Measurements from ENCODE around the gene SLC22A6. TPM values are rescaled to one million over a fixed set of nuclear protein-coding genes. Genes with fewer than 3 reads are reported as not detected.

Gene SLC22A6
- total RNA-seq, 1 donor from 2014 or later: not detected

- H3K4me3 Mint-ChIP-seq (ENCODE audit: low read depth): no peak overlapping the region
- H3K9me3 Mint-ChIP-seq (ENCODE audit: low read depth): no peaks in the 10 kb centered on the region
- no peaks in the 10 kb centered on the region for H3K4me1 Mint-ChIP-seq (ENCODE audit: low read depth)
- TF ChIP-seq, protein P1, sequence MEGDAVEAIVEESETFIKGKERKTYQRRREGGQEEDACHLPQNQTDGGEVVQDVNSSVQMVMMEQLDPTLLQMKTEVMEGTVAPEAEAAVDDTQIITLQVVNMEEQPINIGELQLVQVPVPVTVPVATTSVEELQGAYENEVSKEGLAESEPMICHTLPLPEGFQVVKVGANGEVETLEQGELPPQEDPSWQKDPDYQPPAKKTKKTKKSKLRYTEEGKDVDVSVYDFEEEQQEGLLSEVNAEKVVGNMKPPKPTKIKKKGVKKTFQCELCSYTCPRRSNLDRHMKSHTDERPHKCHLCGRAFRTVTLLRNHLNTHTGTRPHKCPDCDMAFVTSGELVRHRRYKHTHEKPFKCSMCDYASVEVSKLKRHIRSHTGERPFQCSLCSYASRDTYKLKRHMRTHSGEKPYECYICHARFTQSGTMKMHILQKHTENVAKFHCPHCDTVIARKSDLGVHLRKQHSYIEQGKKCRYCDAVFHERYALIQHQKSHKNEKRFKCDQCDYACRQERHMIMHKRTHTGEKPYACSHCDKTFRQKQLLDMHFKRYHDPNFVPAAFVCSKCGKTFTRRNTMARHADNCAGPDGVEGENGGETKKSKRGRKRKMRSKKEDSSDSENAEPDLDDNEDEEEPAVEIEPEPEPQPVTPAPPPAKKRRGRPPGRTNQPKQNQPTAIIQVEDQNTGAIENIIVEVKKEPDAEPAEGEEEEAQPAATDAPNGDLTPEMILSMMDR (IDR thresholded peaks at IDR 0.05; ENCODE audit: unreplicated experiment): peak; percentile 66
- peaks cover 21% of the 10 kb centered on the region for H3K27me3 Mint-ChIP-seq
- no peak overlapping the region for H3K27ac Mint-ChIP-seq
- DNase-seq (ENCODE audit: low spot score, unreplicated experiment): no peak
- H3K36me3 Mint-ChIP-seq (ENCODE audit: insufficient read depth): no peaks in the 10 kb centered on the region
Measured at GRCh38 chr11:62974848-62975522, 9.8 kb downstream of the SLC22A6 start.

GRCh38 chr11:62965574-62965973 is 19.2 kb downstream of the SLC22A6 start:
- H3K27ac Mint-ChIP-seq: no peak overlapping the region
- H3K36me3 Mint-ChIP-seq (ENCODE audit: insufficient read depth): no peaks in the 10 kb centered on the region

DNA sequence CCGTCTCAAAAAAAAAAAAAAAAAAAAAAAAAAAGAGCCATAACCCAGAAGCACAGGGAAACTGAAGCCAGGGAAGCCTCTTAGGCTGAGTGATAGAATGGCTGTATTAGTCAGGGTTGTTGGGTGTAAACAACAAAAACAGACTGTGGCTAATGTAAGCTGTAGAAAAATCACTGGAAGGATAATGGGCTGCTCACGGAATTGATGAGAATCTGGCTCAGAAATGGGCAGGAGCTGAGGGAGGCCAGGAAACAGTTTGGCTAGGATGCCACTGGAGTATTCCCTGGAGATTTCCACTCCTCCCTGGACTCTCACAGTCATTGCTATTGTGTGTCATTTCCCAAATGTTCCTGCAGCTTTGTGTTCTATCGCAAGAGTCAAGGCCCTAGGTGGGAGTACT is 22.4 kb downstream of the SLC22A6 start:
- TF ChIP-seq, protein P1 (IDR thresholded peaks at IDR 0.05; ENCODE audit: unreplicated experiment): no peak
- H3K4me3 Mint-ChIP-seq (ENCODE audit: low read depth): no peak overlapping the region
- H3K4me1 Mint-ChIP-seq (ENCODE audit: low read depth): peaks cover 15% of the 10 kb centered on the region
- no peak for DNase-seq (ENCODE audit: low spot score, unreplicated experiment)
- H3K27ac Mint-ChIP-seq: no peak overlapping the region
- H3K36me3 Mint-ChIP-seq (ENCODE audit: insufficient read depth): no peaks in the 10 kb centered on the region
- H3K27me3 Mint-ChIP-seq: no peaks in the 10 kb centered on the region
- H3K9me3 Mint-ChIP-seq (ENCODE audit: low read depth): peaks cover 3% of the 10 kb centered on the region

More at GRCh38 chr11:62965574-62965973, 19.2 kb downstream of the SLC22A6 start:
- Mint-ChIP-seq H3K4me3 (ENCODE audit: low read depth) (no peak overlapping the region), H3K9me3 (ENCODE audit: low read depth) (peaks cover 6% of the 10 kb centered on the region), H3K4me1 (ENCODE audit: low read depth) (peaks cover 7% of the 10 kb centered on the region), H3K27me3 (no peaks in the 10 kb centered on the region)
- TF ChIP-seq, protein P1 (IDR thresholded peaks at IDR 0.05; ENCODE audit: unreplicated experiment): no peak
- no peak for DNase-seq (ENCODE audit: low spot score, unreplicated experiment)

DNA sequence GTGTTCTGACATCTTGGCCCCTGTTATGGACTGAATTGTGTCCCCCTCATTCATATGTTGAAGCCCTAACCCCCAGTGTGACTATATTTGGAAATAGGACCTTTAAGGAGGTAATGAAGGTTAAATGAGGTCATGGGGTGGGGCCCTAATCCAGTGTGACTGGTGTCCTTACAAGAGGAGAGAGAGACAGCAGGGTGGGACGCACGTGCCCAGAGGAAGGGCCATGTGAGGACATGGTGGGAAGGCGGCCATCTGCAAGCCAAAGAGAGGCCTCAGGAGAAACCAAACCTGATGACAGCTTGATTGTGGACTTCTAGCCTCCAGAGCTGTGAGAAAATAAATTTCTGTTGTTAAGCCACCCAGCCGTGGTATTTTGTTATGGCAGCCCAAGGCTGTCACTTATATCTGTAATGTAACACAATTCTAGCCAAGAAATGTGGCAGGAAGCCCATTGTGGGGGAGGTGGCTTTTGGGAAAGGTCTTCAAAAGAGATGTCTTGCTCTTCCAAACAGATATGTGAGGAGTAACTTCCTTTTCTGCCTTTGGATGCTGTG is 23.7 kb downstream of the SLC22A6 start:
- Mint-ChIP-seq H3K4me3 (ENCODE audit: low read depth) (no peak overlapping the region), H3K27ac (no peak overlapping the region), H3K4me1 (ENCODE audit: low read depth) (peaks cover 15% of the 10 kb centered on the region), H3K9me3 (ENCODE audit: low read depth) (no peaks in the 10 kb centered on the region), H3K36me3 (ENCODE audit: insufficient read depth) (no peaks in the 10 kb centered on the region), H3K27me3 (no peaks in the 10 kb centered on the region)
- TF ChIP-seq, protein P1 (IDR thresholded peaks at IDR 0.05; ENCODE audit: unreplicated experiment): no peak
- DNase-seq (ENCODE audit: low spot score, unreplicated experiment): no peak

GRCh38 chr11:62959422-62959980 is 25.3 kb downstream of the SLC22A6 start:
- H3K9me3 Mint-ChIP-seq (ENCODE audit: low read depth): no peaks in the 10 kb centered on the region
- TF ChIP-seq, protein P1 (IDR thresholded peaks at IDR 0.05; ENCODE audit: unreplicated experiment): no peak
- no peaks in the 10 kb centered on the region for H3K36me3 Mint-ChIP-seq (ENCODE audit: insufficient read depth)
- H3K27me3 Mint-ChIP-seq: no peaks in the 10 kb centered on the region
- no peak overlapping the region for H3K27ac Mint-ChIP-seq
- H3K4me1 Mint-ChIP-seq (ENCODE audit: low read depth): peaks cover 15% of the 10 kb centered on the region
- no peak overlapping the region for H3K4me3 Mint-ChIP-seq (ENCODE audit: low read depth)
- no peak for DNase-seq (ENCODE audit: low spot score, unreplicated experiment)
